ENCODE data around the gene HOXA9. TPM values are rescaled to one million over a fixed set of nuclear protein-coding genes. Genes with fewer than 3 reads are reported as not detected.

The HOXA9 gene
- total RNA-seq, 6 donors from 2014 or later = 0.30 to 6.1 (median 0.49) TPM; not detected in 1

DNA sequence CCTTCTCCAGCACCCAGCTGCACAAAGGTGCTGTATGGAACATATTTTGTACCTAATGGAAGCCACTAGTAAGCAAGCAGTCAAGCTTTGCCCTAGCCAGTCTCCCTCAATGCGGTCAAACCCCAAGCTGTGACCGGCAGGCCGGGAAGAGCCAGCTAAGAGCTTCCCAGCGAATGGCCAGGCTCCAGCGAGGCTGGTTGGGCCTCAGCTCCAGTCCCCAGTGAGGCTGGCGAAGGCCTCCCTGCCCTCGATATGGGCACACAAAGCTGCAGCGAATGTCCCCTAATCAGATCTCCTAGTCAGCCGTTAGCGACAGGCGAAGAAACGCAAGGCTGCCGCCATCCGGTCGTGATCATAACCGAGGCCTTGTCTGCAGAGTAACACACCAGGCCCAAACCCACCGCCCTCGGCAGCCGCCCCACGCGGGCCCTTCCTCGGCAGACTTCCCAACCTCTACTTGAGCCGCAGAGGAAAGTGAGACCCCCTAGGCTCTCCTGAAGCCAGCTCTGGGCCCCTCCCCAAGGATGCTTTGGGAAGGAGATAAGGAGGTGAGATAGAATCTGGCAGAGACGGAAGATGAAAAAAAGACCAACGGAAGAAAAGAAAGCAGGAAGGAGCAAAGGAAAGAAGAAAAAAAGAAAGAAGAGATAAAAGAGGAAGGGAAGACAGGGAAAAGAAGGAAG is 3.1 kb upstream of the HOXA9 start:
- DNase-seq (peak in 1 of 2 donors; percentile 69), ATAC-seq (ENCODE audit: low FRiP score in 2 of 2) (no peak)
- no peak overlapping the region for H3K27ac ChIP-seq
- peaks cover 13 to 61% (median 50%) of the 10 kb centered on the region in 4 donors for H3K4me1 ChIP-seq
- no peak for TF ChIP-seq POLR2AphosphoS5 (IDR thresholded peaks at IDR 0.05)
- no peak for TF ChIP-seq CTCF (IDR thresholded peaks at IDR 0.05)
- no peak for TF ChIP-seq POLR2A (IDR thresholded peaks at IDR 0.05)
- TF ChIP-seq EP300 (IDR thresholded peaks at IDR 0.05) = no peak
- H3K27me3 ChIP-seq = peaks cover 4 to 94% (median 74%) of the 10 kb centered on the region in 4 donors
- H3K9me3 ChIP-seq = peaks cover 0 to 6% (median 0%) of the 10 kb centered on the region in 4 donors
- H3K4me3 ChIP-seq = no peak overlapping the region
- 28 to 29% methylated on average over 14 to 21 of the region's 25 CpGs for WGBS, 2 donors
- no peaks in the 10 kb centered on the region for H3K36me3 ChIP-seq

DNA sequence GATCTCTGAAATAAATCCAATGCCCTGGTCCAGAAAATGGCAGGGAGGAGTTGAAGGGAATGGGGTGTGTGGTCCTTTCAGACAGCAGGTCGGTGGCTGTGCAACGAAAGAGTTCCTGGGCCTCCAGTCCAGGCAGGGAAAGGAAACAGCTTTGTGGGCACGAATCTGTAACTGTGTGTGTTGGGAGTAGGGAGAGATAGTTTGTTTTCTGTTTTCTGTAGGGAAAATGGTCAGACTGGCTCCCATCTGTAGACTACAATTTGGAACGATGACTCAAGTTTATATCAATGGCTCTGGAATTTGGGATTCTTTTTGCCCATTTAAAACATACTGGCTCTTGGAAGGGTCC is 2.6 kb upstream of the HOXA9 start:
- Histone ChIP-seq H3K4me3 (no peak overlapping the region), H3K9me3 (peaks cover 0 to 5% (median 0%) of the 10 kb centered on the region in 4 donors), H3K4me1 (peaks cover 8 to 56% (median 45%) of the 10 kb centered on the region in 4 donors), H3K27ac (no peak overlapping the region), H3K36me3 (no peaks in the 10 kb centered on the region), H3K27me3 (peaks cover 4 to 89% (median 69%) of the 10 kb centered on the region in 4 donors)
- 22 to 39% methylated on average over 4 of the region's 4 CpGs for WGBS, 2 donors
- TF ChIP-seq EP300 (IDR thresholded peaks at IDR 0.05) (no peak), POLR2A (IDR thresholded peaks at IDR 0.05) (no peak), CTCF (IDR thresholded peaks at IDR 0.05) (no peak), POLR2AphosphoS5 (IDR thresholded peaks at IDR 0.05) (no peak)
- DNase-seq (no peak), ATAC-seq (ENCODE audit: low FRiP score in 2 of 2) (no peak)

- Histone ChIP-seq H3K4me3 (peak overlapping the region in 2 of 4 donors; percentile 48 to 49), H3K27me3 (peaks cover 2 to 80% (median 60%) of the 10 kb centered on the region in 4 donors)
- WGBS, 2 donors = 11 to 31% methylated on average over 31 to 50 of the region's 50 CpGs
Observed at GRCh38 chr7:27166531-27167505, 1.5 kb upstream of the HOXA9 start.

DNA sequence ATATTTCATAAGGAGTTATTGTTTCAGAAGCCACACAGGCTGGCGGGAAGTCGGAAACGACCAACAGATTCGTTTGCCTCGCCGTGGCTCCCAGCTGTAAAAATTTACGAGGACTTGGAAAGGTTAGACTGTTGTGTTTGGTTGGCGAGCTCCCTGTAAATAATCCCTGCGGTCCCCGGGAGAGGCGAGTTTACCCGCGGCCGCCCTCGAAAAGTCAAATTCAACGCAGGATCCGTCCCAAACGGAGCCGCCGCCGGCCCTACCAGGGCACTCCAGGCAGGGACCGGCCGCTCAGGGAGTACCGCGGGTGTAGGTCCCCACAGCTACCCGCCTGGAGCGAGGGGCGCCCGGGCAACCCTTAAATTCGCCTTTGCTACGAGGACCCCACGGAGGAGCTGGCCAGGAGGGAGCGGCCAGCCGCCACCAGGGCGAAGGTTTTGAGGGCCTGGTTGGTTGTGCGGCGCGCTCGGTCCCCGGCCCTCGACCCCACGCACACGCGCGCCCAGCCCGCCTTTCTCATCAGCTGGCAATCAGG is 726 bp upstream of the HOXA9 start:
- no peak for TF ChIP-seq CTCF (IDR thresholded peaks at IDR 0.05)
- no peak for TF ChIP-seq POLR2AphosphoS5 (IDR thresholded peaks at IDR 0.05)
- no peak for TF ChIP-seq POLR2A (IDR thresholded peaks at IDR 0.05)
- TF ChIP-seq EP300 (IDR thresholded peaks at IDR 0.05) = no peak
- Histone ChIP-seq H3K27me3 (peaks cover 2 to 77% (median 55%) of the 10 kb centered on the region in 4 donors), H3K9me3 (peaks cover 0 to 5% (median 0%) of the 10 kb centered on the region in 4 donors), H3K4me3 (peak overlapping the region in 3 of 4 donors; percentile 35 to 49 (median 48)), H3K27ac (no peak overlapping the region), H3K36me3 (no peaks in the 10 kb centered on the region), H3K4me1 (peaks cover 5 to 53% (median 42%) of the 10 kb centered on the region in 4 donors)
- DNase-seq = peak in 1 of 2 donors; percentile 80
- ATAC-seq (ENCODE audit: low FRiP score in 2 of 2) = peak in 1 of 2 donors; percentile 19
- 10 to 19% methylated on average over 13 to 44 of the region's 46 CpGs for WGBS, 2 donors

More at GRCh38 chr7:27166531-27167505, 1.5 kb upstream of the HOXA9 start:
- Histone ChIP-seq H3K4me1 (peaks cover 6 to 50% (median 38%) of the 10 kb centered on the region in 4 donors), H3K36me3 (no peaks in the 10 kb centered on the region), H3K9me3 (peaks cover 0 to 5% (median 0%) of the 10 kb centered on the region in 4 donors), H3K27ac (no peak overlapping the region)
- DNase-seq (peak in 1 of 2 donors; percentile 56), ATAC-seq (ENCODE audit: low FRiP score in 2 of 2) (no peak)
- no peak for TF ChIP-seq EP300 (IDR thresholded peaks at IDR 0.05)
- TF ChIP-seq POLR2A (IDR thresholded peaks at IDR 0.05) = no peak
- TF ChIP-seq CTCF (IDR thresholded peaks at IDR 0.05) = no peak
- TF ChIP-seq POLR2AphosphoS5 (IDR thresholded peaks at IDR 0.05) = no peak
